NCI-H748 (cell line): ENCODE data around the gene CALN1.
"Not testable (repeated sequence)": the region's sequence is repeated elsewhere in the genome, so short reads cannot be mapped to it uniquely, and the experiment has no call there.

Experiments
- DNase-seq: peaks from one replicate; lab custom pipeline; 2025; ENCODE audit not compliant: unreplicated experiment; lab: John Stamatoyannopoulos, UW

The CALN1 gene

DNA sequence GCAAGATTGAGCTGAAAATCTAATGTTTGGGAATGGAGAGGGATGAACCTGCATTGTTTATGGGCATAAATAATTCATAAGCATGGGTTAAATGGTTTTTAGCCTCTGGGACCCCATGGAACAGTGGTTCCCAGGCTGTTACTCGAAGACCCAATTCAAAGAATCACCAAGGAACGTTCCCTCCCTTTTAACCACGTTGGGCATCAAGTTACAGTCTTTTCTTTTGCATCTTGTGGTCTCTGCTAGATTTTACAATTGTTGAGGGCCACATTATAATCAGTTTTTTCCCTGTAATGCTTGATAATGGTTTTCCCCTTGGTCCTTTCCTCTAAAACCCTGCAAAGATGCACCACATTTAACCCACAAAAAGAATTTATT lies 2.5 kb downstream of the CALN1 start:
- no peak for DNase-seq

DNA sequence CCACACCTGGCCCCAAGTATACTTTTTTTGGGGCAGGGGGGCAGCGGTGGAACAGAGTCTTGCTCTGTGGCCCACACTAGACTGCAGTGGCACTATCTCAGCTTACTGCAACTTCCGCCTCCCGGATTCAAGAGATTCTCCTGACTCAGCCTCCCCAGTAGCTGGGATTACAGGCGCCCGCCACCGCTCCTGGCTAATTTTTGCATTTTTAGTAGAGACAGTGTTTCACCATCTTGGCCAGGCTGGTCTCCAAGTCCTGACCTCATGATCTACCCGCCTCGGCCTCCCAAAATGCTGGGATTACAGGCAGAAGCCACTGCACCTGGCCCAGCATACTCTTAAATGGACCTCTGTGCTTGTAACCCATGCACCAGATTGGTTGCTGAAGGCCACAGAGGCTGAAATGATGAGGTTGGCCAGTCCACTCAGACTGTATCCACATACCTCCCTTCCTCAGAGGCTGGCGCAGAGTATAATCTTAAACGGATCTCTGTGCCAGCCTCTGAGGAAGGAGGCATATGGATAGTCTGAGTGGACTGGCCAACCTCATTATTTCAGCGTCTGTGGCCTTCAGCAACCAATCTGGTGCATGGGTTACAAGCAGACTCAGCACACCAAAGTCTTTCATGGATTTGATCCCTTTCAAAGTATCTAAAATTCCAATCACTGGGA lies 3.0 kb downstream of the CALN1 start:
- DNase-seq = no peak

DNA sequence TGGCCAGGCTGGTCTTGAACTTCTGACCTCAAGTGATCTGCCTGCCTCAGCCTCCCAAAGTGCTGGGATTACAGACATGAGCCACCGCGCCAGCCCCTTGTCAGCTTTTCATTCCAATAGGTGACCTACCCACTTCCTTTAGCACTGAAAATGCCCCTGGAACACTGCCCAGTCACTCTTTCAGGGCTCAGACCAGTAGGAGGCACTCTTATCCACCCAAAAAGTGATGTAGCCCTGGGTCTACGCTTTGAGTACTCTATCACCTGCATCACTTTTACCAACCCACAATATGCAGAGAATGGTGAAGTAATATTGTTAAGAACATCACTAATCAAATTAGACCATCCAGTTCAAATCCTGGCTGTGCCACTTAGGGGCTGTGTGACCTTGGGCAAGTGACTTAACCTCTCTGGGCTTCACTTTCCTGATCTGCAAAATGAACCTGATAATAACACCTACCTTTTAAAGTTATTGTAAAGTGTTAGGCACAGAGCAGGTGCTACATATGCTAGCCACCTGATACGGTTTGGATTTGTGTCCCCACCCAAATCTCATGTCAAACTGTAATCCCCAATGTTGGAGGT lies 5.2 kb downstream of the CALN1 start:
- DNase-seq = no peak

DNA sequence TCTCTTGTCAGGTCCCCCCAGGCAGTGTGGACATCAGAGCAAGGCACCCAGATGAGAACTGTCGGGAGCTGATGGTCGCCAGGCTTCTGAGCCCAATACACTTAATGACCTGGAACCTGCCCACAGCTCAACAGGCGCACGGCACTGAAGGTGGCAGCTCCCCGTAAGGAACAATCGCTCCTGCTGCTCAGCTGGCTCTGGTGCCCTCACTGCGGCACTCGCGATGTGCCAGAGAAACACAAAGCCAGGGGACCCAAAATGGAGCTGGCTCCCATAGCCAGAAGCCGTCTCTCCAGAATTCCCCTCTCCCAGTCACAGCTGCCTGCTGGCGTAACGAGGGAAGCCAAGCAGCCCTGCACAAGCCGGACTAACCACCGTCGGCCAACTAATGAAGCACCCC lies 6.3 kb downstream of the CALN1 start:
- DNase-seq = peak; percentile 8

DNA sequence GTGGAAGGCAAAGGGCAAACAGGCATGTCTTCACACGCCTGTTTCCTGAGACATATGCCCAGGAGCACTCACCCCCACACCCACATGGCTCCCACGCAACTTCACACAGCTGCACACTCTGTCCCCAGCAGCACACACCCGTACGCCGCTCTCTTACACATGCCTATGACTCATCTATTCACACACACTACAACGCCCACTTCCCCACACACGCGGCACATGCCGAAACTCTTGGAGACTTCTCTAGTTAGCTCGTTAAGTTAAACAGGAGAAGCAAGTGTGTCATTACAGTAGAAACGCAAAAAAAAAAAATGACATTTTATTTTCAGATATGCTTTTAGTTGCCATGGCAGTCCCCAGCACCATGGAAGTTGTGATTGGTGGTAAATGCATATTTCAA lies 6.7 kb downstream of the CALN1 start:
- DNase-seq = no peak

DNA sequence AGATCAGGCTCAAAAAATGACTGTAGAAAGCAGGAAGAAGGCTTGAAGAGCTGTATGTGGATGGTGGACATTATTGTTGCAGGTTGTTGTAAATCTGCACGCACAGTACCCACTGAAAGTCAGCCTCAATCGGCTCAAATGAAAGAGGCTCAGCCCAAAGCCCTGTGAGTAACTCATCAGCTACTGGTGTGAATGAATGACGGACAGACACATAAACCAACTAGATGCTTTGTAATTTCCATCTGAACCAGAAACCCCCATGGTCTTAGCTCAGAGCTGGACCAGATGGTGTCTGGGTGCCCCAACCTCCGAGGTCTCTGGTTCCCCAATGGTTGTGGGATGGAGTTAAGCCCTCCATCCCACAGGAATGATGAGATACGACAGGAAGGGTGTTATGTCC lies 7.4 kb downstream of the CALN1 start:
- no peak for DNase-seq

DNA sequence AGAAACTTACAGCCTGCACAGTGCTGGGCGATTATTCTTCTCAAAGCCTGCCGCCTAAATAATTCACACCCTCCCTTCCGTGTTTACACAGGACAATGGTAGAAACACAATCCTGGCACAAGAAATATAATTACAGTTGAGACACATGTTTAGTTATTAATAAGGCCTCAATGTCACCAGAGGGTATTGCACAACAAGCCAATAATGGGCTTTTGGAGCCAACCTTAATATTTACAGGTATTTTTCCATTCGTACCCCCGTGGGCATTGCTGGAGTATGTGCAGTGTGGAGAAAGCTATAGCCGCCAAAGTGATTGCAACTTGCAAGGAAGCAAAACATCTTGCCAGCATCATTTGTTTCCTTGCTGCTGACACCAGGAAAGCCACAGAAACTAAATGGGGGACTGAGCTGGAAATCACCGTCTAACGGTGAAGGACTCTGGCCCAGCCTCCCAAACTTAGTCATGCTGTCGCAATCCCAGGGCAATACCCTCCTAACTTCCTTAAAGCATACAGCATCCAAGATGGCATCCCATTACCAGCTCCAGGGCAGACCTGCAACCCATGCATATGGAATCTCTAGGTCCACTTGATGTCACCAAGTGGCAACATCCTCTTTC lies 8.6 kb downstream of the CALN1 start:
- DNase-seq = no peak

DNA sequence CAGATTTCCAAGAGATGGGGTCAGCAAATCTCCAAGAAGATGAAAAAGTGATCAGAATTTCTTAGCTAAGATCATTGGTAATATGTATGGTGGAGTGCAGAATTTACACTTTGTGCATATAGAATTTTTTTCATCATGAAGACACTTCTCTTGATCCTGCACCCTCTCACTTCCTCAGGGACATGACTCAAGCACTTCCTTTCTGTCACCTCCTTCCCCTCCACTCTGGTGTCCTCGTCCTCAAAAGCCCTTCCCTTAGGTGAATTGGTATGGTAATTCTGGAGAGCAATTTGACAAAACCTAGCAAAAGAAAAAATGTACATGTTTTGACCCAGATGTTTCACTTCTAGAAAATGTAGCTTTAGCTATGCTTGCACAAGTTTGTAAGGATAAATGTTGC lies 18.1 kb downstream of the CALN1 start:
- DNase-seq = no peak

DNA sequence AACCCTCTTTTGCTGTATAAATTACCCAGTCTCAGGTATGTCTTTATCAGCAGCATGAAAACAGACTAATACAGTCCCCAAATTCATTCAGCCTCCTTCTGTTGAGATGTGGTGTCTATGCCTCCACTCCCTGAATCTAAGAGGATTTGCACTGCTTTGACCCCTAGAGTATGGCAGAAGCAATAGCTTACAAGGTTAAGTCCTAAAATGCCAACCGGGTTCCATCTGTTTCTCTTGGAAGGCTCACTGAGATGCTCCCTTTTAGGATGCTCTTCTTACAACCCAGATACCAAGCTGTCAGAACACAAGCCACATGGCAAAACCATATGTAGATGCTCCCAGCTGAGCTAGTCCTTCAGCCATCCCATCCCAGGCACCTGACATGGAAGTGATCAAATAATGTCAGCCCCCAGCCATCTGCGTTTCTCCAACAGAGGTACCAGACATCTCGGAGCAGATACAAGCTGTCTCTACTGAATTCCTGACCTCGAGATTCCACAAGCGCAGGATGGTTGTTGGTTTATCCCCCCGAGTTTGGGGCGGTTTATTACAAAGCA lies 20.2 kb downstream of the CALN1 start:
- DNase-seq = no peak

DNA sequence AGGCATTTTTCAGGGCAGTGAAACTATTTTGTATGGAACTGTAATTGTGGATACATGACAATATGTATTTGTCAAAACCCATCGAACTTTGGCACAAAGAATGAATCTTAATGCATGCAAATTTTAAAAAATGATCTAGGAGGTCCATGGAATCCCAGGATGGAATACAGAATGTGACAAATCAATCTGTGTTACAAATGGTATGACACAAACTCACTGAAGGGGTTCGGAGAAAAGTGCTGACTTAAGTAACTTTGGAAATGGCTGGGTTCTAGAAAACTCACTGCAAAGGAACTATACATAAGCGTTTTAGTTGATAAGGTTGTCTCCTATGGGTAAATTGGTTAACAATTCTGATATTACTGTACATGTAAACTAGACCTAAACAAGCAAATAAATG lies 26.0 kb downstream of the CALN1 start:
- DNase-seq = no peak

DNA sequence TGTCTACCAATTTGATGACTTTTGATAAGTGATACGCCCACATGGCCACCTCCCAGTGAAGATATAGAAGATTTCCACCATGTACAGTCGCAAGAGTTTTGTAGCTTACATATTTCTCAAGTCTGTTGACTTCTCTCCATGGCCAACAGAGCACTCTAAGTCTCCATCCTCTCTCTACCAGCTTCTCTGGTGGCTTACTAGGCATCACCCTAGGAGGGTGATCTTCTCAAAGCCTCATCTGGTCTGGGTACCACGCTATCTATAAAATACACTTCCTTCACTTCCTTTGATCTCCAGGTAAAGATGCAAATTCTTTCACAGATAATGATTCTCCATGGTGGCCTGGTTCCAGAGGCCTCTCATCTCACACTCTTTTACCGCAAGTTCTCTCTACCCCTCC lies 49.9 kb downstream of the CALN1 start:
- DNase-seq = no peak

DNA sequence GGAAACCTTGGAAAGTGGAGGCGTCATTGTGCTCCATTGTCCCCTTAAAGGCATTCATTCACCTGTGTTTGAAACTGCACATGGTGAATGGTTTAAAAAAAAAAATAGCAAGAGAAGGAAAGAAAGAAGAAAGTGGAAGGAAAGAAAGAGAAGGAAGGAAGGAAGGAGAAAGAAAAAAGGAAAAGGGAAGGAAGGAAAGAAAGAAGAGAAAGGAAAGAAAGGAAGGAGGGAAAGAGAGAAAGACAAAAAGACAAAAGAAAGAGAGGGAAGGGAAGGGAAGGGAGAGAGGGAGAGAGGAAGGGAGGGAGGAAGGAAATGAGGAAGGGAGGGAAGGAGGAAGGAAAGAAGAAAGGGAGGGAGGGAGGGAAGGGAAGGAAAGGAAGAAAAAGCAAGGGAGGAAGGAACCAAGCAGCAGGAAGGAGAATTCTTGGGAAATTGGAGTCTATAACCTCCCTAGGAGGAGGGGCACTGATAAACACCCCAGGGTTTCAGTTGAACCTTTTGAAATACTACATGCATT lies 66.9 kb downstream of the CALN1 start:
- no peak for DNase-seq

DNA sequence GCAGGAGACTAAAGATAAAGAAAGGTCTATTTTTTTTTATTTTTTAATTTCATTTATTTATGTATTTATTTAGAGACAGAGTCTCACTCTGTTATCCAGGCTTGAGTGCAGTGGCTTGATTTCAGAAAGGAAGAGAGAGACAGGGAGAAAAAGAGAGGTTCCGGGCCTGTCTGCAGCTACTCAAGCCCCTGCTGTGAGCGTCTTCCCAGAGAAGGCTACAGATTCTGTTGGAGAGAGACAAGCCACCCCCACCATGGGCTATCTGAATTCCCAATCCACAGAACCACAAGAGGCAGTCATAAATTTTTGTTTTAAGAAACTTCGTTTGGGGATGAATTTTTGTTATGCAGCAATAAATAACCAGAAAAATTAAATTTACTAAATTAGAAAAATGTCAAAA lies 68.1 kb downstream of the CALN1 start:
- DNase-seq = no peak

DNA sequence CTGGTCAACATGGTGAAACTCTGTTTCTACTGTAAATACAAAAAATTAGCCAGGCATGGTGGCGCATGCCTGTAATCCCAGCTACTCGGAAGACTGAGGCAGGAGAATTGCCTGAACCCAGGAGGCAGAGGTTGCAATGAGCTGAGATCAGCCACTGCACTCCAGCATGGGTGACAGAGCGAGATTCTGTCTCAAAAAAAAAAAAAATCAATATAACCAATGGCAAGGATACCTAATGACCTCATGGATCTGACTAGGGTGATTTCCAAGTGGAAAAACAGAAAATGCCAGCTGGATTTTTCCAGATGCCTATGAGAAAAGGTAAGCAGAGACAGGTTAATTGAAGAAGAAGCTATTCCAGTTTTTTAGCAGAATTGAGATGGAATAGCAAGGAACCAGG lies 68.8 kb downstream of the CALN1 start:
- not testable (repeated sequence) for DNase-seq

DNA sequence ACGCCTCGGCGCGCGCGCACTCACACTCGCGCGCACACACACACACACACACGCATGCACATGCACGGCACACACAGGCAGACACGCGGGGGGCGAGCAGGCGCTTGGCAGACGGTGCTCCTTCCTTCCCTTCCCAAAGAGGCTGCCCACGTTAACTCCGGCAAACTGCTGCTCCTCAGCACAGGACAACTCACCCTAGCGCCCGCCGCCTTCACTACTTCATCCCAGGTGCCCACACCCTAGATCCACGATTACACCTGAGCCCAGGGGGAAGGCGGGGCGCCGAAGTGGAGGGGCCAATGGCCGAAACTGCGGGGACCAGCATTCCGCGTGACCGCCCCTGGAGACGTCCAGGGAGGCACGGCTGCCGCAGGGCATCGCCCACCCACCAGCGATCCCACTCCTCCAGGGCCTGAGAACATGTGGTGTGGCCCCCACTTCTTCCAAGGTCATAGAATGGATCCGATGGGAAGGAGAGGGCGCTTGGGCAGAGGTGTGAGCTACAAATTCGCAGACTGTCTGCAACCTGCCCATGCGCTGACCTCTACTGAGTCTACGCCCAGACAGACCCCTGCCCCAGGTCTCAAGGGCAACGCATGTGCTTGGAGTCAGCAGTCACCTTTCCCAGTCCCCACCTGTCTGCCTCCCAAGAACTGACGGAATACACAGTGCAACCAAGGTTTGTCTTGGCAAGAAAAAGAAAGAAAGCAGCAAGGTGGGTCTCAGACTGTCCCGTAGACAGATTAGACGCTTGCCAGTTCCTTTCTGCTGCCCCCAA lies 74.6 kb downstream of the CALN1 start:
- peak; percentile 47 for DNase-seq

DNA sequence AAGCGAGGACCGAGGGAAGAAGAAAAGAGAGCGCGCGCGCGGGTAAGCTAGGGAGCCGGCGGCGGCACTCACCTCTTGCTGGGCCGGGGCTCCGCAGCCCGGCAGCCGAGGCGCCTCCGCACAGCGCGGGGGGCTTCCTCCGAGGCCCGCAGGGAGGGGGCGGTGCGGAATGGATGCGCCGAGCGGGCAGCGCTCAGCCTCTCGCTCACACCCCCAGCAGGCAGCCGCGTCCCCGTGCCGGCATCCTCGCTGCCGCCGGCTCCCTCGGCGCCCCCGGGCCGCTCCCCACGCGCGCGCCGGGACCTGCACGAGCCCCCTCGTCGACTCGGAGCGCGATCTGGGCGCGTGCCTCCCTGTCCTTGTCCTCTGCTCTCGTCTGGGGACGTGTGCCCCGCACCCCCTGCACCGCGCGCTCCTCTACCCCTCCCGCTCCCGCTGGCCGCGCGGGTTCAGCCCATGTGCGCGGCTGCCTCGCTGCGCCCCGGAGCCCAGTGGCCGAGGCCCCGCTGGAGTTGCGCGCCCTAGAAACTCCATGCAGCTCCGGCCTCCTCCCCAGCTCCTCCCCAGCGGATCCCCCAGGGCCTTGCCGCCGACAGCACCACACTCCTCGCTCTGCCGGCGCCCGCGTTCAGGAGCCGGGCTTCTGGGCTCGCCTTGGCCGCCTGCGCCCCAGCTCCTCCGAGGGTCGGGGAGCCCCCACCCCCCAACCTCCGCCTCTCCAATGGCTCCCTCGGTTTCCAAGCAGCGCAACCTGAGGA lies 75.3 kb downstream of the CALN1 start:
- DNase-seq = peak; percentile 47

DNA sequence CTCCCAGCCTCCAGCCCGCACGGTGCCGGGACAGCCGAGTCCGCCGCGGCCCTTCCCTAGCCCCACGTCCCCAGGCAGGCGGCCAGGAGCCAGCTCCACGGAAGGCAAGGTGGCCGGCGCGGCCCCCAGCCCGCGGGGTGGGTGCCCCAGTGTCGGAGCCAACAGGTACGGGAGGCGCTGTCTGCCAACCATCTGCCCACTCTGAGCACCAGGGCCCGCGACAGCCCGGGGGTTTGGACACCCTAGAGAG lies 75.8 kb downstream of the CALN1 start:
- DNase-seq = no peak

DNA sequence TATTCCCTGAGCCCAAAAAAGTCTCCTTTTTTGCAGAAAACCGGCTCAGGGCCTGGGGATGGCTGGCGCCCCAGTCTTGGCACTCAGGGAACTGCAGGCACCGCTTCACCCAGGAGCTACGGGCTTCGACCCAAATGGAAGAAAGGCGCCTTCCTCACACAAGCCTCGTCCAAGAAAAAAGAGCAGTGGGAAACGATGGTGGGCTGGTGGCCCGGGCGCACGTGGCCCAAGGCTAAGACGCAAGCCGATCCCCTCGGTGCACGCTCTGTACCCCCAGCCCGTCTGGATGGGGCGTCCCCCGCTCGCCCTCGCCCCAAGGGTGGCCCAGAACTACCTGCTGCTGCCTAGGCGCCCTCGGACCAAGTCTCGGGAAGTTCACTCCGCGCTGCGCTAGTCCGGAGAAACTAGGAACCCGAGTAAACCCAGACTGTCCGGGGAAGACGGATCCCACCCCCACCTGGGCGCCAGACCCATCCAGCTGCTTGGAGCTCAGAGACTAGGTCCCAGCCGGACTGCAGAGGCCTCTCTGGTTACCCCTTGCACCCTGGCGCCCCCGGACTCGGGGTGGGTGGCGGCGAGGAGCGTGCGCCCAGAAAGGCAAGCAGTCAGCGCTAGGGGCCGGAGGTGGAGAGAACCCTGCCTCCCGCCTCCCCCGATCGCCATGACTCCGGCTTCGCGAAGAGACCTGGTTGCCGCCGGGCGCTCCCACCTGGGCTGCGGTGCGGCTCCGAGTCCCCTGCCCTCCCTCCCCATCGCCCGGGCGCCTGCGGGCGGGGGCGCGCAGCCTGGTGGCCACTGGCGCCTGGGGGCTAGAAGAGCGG lies 76.4 kb downstream of the CALN1 start:
- DNase-seq = peak; percentile 47

DNA sequence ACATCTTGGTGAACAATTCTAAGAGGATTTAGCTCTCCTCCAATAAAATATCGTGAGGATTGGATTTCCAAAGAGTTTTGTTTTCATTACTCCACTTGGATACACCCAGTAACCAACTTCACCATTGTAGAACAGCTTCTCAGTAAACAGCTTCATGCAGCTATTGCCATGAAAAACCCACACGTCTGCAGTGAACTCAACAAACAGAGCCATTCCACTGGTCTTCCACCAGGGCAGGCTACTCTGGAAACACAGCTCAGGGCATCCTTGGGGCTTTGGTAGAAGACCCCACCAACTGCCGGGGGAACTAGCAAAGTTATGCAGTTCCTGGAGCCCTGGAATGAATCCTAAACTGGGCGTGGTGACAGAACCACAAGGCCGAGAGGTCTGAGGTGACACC lies 77.4 kb downstream of the CALN1 start:
- DNase-seq = no peak

DNA sequence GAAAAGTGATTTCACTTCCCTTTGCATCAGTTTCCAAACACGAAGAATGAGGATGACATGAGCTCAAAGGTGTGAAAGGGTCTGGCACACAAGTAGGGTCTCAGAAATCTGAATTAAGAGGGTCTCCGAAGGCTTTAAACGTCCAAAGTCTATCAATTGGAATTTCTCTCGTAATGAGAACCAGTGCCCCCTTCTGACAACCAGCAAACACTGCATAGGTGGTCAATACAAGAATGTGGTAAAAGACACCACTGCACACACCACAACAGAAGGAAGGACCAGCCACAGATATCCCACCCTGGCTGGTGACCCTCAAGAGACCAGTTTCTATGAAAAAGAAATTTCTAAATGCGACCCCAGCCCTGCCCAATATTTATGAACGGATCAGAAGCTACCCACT lies 78.1 kb downstream of the CALN1 start:
- no peak for DNase-seq
